ENCODE results near the gene C1RL.

Gene C1RL

GRCh38 chr12:7108796-7109571 is at the start of gene C1RL:
C1RL (minus strand) TSS chr12:7109214; CDS start chr12:7109180, 34 bp downstream.
- DNase-seq, result peak; percentile 48 to 53

GRCh38 chr12:7157391-7157790 is 48.4 kb upstream of the C1RL start:
- no peak for DNase-seq

GRCh38 chr12:7156259-7157197 is 47.5 kb upstream of the C1RL start:
- DNase-seq, result no peak

GRCh38 chr12:7155471-7156034 is 46.5 kb upstream of the C1RL start:
- DNase-seq, result no peak

GRCh38 chr12:7154901-7155470 is 46.0 kb upstream of the C1RL start:
- no peak for DNase-seq

GRCh38 chr12:7154042-7154441 is 45.0 kb upstream of the C1RL start:
- DNase-seq, result no peak

GRCh38 chr12:7152818-7153217 is 43.8 kb upstream of the C1RL start:
- no peak for DNase-seq

GRCh38 chr12:7151532-7151931 is 42.5 kb upstream of the C1RL start:
- DNase-seq, result no peak

GRCh38 chr12:7150841-7151240 is 41.8 kb upstream of the C1RL start:
- no peak for DNase-seq

- DNase-seq, result no peak
These were observed 41.3 kb upstream of the C1RL start for GRCh38 chr12:7150356-7150755.

- no peak for DNase-seq
These were observed 37.9 kb upstream of the C1RL start for GRCh38 chr12:7146906-7147305.

- DNase-seq, result no peak
These were observed 37.2 kb upstream of the C1RL start for GRCh38 chr12:7146228-7146627.

GRCh38 chr12:7145671-7146070 is 36.7 kb upstream of the C1RL start:
- DNase-seq, result no peak

GRCh38 chr12:7144414-7145120 is 35.6 kb upstream of the C1RL start:
- DNase-seq, result peak; percentile 16 to 29

GRCh38 chr12:7143564-7143963 is 34.5 kb upstream of the C1RL start:
- no peak for DNase-seq

GRCh38 chr12:7142809-7143465 is 33.9 kb upstream of the C1RL start:
- DNase-seq, result no peak

- peak; percentile 42 to 47 for DNase-seq
These were observed 33.1 kb upstream of the C1RL start for GRCh38 chr12:7142056-7142644.

GRCh38 chr12:7141351-7142005 is 32.5 kb upstream of the C1RL start:
- no peak for DNase-seq

GRCh38 chr12:7139200-7139599 is 30.2 kb upstream of the C1RL start:
- no peak for DNase-seq

GRCh38 chr12:7137908-7138307 is 28.9 kb upstream of the C1RL start:
- DNase-seq, result no peak

- no peak for DNase-seq
These were observed 27.7 kb upstream of the C1RL start for GRCh38 chr12:7136676-7137075.
